ENCODE data around the gene PRRT1.
A peak's percentile ranks its signal among the peaks of the same experiment; 100 is the strongest.

PRRT1 gene

DNA sequence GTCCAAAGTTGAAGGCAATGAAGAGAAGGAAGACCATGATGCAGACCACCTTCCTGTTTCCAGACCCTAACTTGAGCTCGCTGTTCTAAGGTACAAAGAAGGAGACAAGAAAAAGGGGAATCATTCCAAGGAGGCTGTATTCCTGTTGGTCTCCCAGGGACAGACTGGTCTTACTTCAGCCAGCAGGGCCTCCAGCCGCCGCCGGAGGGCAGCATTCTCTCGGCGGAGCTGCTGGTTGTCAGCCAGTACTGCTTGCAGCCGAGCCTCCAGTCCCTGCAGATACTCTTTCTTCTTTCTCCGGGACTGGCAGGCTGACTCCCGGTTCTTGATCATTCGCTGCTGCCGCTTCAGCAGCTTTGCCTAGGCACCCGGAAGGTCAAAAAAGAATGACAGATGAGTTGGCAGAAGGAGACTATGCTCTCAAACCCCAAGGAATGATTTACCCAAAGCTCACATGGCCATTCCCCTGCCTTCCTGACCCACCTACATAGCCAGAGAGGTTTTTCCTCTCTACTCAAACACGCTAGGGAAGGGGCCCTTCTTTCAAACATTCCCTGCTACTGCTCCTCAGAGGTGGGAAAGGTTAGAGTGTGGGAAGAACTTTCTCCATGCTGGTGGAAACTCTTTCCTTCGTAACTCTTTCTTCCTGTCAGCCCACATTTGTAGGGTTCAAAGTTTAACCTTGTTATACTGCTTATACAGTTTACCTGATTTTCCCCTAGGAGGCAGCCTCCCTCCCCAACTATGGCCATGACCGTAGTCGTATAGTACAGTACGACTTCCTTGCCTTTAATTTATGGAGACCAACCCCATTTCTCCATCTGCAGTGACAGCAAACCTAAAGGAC is 32.7 kb downstream of the PRRT1 start:
- TF ChIP-seq, protein P1, sequence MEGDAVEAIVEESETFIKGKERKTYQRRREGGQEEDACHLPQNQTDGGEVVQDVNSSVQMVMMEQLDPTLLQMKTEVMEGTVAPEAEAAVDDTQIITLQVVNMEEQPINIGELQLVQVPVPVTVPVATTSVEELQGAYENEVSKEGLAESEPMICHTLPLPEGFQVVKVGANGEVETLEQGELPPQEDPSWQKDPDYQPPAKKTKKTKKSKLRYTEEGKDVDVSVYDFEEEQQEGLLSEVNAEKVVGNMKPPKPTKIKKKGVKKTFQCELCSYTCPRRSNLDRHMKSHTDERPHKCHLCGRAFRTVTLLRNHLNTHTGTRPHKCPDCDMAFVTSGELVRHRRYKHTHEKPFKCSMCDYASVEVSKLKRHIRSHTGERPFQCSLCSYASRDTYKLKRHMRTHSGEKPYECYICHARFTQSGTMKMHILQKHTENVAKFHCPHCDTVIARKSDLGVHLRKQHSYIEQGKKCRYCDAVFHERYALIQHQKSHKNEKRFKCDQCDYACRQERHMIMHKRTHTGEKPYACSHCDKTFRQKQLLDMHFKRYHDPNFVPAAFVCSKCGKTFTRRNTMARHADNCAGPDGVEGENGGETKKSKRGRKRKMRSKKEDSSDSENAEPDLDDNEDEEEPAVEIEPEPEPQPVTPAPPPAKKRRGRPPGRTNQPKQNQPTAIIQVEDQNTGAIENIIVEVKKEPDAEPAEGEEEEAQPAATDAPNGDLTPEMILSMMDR (IDR thresholded peaks at IDR 0.05), result peak; percentile 90

GRCh38 chr6:32117461-32117860 is 34.3 kb downstream of the PRRT1 start:
- TF ChIP-seq, protein P1 (IDR thresholded peaks at IDR 0.05), result no peak

GRCh38 chr6:32116674-32117073 is 35.1 kb downstream of the PRRT1 start:
- TF ChIP-seq, protein P1 (IDR thresholded peaks at IDR 0.05), result peak; percentile 40

DNA sequence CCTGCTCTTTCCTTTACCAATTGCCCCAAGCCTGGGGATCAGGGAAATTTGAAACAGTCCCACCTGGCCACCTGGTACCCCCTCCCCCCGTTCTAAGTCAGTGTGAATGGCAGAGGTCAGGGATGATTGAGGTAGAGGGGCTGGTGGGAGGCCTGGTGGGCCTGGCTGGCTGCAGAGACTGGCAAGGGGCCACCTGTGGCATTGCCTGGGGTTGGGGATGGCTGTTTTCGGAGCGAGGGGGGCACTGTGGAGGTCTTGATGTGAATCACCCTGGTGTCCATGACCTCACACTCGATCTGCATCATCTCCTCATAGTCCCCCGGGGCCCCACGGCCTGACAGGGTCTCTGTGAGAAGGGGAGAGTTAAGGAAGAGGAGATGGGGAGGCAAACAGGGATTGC is 36.1 kb downstream of the PRRT1 start:
- TF ChIP-seq, protein P1 (IDR thresholded peaks at IDR 0.05), result no peak

DNA sequence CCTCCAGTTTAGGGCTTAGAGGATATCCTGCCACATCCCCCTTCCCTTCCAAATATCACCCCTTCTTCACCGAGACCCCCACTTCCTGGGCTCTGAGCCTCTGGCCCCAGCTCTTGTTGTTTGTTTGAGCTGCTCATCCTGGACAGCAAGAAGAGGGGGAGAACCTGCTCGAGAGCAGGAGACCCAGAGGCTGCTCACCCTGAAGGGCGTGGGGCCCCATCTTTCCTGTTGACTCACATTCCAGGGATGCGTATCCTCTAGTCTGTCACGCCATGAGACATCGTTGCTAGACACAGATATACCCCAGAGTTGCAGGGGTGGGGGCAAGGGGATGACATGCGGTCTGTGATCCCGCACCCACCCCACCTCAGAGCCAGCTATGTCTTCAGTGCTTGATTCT is 36.9 kb downstream of the PRRT1 start:
- TF ChIP-seq, protein P1 (IDR thresholded peaks at IDR 0.05), result no peak

DNA sequence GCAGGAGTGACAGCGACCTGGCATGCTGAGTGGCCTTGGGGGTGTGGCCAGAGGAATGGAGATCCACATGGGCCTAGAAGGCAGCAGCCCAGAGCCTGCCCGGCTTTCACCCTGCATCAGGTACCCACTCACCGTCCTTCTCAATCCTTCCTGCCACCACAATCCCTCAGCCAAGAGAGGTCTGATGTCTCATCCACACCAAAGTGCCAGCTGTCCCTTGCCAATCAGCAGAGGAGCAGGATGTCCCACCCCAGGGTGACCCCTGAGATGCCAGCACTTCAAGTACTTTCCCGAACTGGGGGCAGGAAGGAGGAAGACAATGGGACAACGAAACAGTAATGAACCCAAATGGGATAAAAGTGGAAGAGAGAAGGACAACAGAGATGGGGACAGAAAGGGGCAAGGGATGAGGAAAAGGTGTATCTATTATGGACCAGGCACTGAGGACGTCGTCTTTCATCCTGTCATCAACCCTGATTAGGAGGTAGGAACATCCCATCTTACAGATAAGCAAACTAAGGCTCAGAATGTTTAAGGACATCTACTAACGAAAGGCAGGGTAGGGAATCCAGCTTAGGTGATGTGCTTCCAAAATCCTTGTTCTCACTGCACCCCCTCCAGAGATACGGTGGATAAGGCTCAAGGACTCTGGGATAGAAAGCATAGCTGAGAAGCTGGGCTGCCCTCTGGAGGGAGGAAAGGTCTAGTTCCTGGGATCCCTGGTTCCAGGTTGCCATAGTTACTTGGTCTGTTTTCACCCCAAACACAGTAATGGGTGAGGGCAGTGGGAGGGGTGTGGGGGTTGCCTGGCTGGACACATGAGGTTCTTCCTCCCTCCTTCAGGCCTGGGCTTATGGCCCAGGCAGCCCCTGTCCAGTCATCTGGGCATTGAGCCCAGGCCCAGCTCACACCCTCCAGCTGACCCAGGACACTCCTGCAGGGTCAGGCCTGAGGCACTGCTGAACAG is 38.1 kb downstream of the PRRT1 start:
- TF ChIP-seq, protein P1 (IDR thresholded peaks at IDR 0.05), result no peak

DNA sequence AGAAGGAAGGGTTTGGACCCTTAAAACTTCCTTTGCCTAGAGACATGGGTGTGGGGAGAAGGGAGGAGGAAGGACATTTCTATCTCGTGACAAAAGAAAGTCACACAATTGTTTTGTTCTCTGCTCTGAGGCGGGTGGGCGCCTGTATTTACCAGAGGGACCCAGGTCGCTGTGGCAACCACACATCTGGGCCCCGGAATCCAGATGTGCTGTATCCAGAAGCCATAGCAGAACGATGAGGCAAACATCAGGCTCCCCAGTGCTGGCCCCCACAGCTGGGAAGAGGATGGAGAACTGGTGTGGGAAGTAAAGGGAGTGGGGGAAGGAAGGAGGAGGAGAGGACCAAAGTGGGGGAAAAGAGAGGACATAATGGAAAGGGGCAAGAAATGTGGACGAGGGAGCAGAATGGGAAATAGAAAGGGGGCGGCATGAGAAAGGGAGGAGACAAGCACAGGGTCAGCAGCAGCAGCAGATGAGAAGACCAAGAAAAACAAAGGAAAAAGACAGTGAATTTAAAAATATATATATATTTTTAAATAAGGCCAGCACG is 39.2 kb downstream of the PRRT1 start:
- TF ChIP-seq, protein P1 (IDR thresholded peaks at IDR 0.05), result no peak

Data from LNCAP (cell line).